GM12891 (cell line): Measurements from ENCODE around the gene CUBN.
"Not testable (repeated sequence)": the region's sequence is repeated elsewhere in the genome, so short reads cannot be mapped to it uniquely, and the experiment has no call there.

Source experiments
- DNase-seq: peaks from one replicate; pipeline ENCODE4 v3.0.0; 2011; ENCODE audit warnings: low spot score; ENCODE audit not compliant: insufficient read length
- FAIRE-seq: peaks from 2 replicates; lab custom pipeline; 2011; peaks lifted over from hg19 to GRCh38; lab: Jason Lieb, UNC
- PAX5 ChIP-seq: IDR thresholded peaks from 2 replicates; pipeline ENCODE4 v1.6.1; 2011; ENCODE audit warnings: low read length, moderate library complexity, mild to moderate bottlenecking; ENCODE audit not compliant: insufficient read depth, severe bottlenecking
- POLR2A ChIP-seq: IDR thresholded peaks from 2 replicates; pipeline ENCODE4 v1.6.1; 2011; ENCODE audit warnings: low read depth, low read length, control low read depth
- POLR2AphosphoS5 ChIP-seq: IDR thresholded peaks from 2 replicates; pipeline ENCODE4 v1.6.1; 2011; ENCODE audit warnings: low read depth, low read length, control low read depth
- POU2F2 ChIP-seq: IDR thresholded peaks from 2 replicates; pipeline ENCODE4 v1.6.1; 2011; ENCODE audit warnings: low read depth, mild to moderate bottlenecking, control low read depth, low read length, moderate library complexity
- SPI1 ChIP-seq: IDR thresholded peaks from 2 replicates; pipeline ENCODE4 v1.6.1; 2011; ENCODE audit warnings: low read depth, low read length, control low read depth
- TAF1 ChIP-seq: IDR thresholded peaks from 2 replicates; pipeline ENCODE4 v1.6.1; 2011; ENCODE audit warnings: low read depth, low read length, control low read depth

The CUBN gene

DNA sequence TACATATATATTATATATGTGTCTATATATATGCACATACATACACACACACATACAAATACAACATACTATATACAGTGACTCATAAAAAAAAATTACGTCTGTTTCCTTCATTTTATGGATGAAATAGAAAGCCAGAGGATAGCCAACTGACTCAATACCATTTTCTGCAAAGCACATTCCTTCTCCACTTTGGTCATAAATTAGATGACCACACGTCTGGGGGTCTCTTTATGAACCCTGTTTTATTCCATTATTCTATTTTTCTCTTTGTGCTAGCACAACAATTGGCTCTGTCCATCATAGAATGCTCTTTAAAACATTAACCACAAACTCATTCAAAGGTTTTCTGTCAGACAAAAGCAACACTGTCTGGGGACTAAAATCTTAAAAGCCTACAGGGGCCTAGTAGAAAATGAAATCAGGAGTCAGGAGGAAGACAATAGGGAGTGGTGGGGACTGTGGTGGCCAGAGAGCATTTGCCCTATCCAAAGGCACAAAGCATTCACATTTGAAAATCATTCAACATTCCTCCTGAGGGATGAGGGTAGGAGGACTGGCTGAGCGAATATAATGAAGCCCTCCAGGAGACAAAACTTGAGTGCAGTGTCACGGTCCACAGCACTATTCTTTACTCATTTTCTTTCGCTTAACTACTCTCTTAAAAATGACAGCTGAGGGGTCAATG lies 4.3 kb downstream of the CUBN start:
- FAIRE-seq: no peak
- no peak for DNase-seq
- TF ChIP-seq SPI1 (no peak), POU2F2 (no peak), TAF1 (no peak), POLR2A (no peak), PAX5 (no peak), POLR2AphosphoS5 (no peak)

- DNase-seq: no peak
- TF ChIP-seq PAX5 (no peak), TAF1 (no peak), SPI1 (no peak), POLR2A (no peak), POLR2AphosphoS5 (no peak), POU2F2 (no peak)
- no peak for FAIRE-seq
Observed at GRCh38 chr10:17123961-17124360, 5.7 kb downstream of the CUBN start.

DNA sequence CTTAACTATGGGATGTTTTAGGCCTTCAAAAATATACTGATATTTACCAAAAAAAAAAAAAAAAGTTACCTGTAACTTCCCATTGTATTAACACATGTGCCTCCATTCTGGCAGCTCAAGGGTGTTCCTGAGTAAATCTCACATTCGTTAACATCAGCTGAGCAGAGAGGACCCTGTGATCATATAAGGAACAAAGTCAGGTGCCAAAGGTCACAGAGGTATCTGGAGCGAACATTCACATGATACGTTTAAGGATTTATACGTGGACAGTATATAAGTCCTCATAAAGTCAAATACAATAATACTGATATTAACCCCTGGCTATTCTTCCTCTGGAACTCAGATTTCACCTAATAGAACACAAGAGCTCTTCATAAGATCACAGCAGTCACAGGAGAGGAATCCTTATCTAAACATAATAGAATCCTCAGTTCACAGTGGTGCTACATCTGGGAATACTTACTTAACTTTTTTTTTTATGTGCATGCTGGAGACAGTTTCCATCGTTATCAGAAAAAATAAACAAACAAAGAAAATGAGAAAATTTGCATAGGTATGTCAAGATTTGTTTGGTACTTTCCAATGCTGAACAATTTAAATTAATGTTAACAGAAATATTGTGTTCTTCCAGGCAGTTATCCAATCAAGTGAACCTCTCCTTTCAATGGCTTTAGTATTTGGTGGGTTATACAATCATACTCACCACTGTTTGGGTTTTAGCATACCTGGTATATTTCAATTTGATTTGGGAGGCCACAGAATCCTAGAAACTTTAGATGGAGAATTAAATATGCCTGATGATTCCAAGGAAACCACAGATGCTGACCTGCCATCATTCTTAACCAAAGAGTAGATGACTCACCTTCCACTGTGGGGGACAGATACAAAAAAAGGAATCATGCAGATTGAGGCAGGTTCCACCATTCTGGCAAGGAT lies 6.6 kb downstream of the CUBN start:
- FAIRE-seq: no peak
- TF ChIP-seq PAX5: no peak
- TF ChIP-seq POLR2AphosphoS5: no peak
- no peak for TF ChIP-seq POLR2A
- no peak for TF ChIP-seq TAF1
- no peak for TF ChIP-seq SPI1
- TF ChIP-seq POU2F2: no peak
- DNase-seq: no peak

DNA sequence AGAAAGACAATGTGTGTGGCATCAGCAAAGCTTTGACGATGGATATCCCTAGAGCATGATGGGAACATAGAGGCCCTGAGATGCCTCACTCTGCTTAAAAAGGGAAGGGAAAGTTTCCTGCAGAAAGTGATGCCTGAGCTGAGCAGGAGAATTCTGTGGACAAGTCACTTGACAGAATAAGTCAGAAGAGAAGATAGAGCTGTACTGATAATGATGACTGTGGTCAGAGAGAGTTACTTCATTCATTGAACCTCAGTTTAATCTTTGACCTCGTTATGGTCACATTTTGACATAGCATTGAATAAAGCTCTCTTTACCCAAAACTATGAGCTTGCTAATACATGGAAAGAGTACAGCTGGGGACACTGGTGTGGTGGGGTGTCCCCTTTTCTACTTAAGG lies 7.6 kb downstream of the CUBN start:
- no peak for DNase-seq
- no peak for FAIRE-seq
- TF ChIP-seq POLR2A: no peak
- TF ChIP-seq POU2F2: no peak
- TF ChIP-seq POLR2AphosphoS5: no peak
- no peak for TF ChIP-seq TAF1
- TF ChIP-seq PAX5: no peak
- TF ChIP-seq SPI1: no peak

DNA sequence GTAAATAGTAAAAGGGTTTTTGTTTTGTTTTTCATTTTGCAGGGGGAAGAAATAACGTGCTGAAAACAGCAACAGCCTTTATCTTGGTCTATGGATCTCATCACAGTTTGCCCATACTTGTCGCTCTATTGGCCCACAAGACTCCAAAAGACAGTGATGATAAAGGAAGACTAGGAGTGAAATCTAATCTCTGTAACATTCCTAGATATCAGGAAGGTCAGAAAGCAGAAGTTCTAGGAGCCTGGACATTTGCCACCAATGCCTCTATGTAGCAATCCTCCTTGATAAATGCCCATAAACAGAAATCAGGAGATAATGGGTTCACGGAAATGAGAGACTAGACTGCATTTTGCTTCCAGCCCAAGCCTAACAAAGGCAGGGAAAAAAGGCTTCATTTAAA lies 8.9 kb downstream of the CUBN start:
- TF ChIP-seq TAF1 (no peak), PAX5 (no peak), POLR2A (no peak), SPI1 (no peak), POU2F2 (no peak), POLR2AphosphoS5 (no peak)
- FAIRE-seq (no peak), DNase-seq (no peak)

- FAIRE-seq (no peak), DNase-seq (no peak)
- TF ChIP-seq TAF1 (no peak), POU2F2 (no peak), POLR2AphosphoS5 (no peak), PAX5 (no peak), POLR2A (no peak), SPI1 (no peak)
Observed at GRCh38 chr10:17119845-17120244, 9.8 kb downstream of the CUBN start.

- TF ChIP-seq POLR2A (no peak), PAX5 (no peak), POU2F2 (no peak), POLR2AphosphoS5 (no peak), SPI1 (no peak), TAF1 (no peak)
- FAIRE-seq: no peak
Observed at GRCh38 chr10:17116193-17116592, 13.4 kb downstream of the CUBN start.

GRCh38 chr10:17115683-17116082 lies 13.9 kb downstream of the CUBN start:
- FAIRE-seq (no peak), DNase-seq (no peak)
- no peak for TF ChIP-seq POU2F2
- TF ChIP-seq PAX5: no peak
- no peak for TF ChIP-seq TAF1
- TF ChIP-seq POLR2A: no peak
- TF ChIP-seq POLR2AphosphoS5: no peak
- no peak for TF ChIP-seq SPI1

More at GRCh38 chr10:17116193-17116592, 13.4 kb downstream of the CUBN start:
- no peak for DNase-seq

- not testable (repeated sequence) for DNase-seq, FAIRE-seq
Observed at GRCh38 chr10:17114878-17115444, 14.7 kb downstream of the CUBN start.

- no peak for FAIRE-seq
- TF ChIP-seq PAX5: no peak
- no peak for DNase-seq
Observed at GRCh38 chr10:17113889-17114540, 15.6 kb downstream of the CUBN start.

DNA sequence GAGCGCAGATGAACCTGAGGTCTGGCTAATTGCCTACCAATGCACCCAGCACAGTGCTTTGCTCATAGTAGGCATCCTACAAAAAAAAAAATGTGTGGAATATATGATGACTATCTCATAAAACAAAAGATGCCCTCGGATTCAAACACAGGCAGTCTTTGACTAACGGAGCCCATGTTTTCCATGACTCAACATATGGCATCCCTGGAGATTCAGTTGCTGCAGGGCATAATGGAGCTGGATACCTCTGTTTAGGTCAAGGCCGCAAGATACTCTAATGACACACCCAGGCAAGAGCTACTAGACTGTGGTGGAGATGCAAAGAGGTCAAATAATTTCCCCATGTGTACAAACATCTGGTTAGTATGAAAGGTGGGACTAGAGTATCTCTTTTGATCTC lies 16.3 kb downstream of the CUBN start:
- DNase-seq (no peak), FAIRE-seq (no peak)
- TF ChIP-seq POU2F2 (no peak), POLR2AphosphoS5 (no peak), POLR2A (no peak), TAF1 (no peak), SPI1 (no peak)
